PFSK-1 (cell line): ENCODE data around the gene CCND2.

Experiments
- FOXP2 ChIP-seq: optimal IDR thresholded peaks from 2 replicates; pipeline ENCODE3; 2011; ENCODE audit warnings: borderline replicate concordance, control low read depth, inconsistent platforms; ENCODE audit not compliant: insufficient read depth; ENCODE audit errors: extremely low read length, extremely low read depth
- REST ChIP-seq, 2 experiments: IDR thresholded peaks; 2 replicates each; pipeline versions ENCODE4 v1.6.1 to v1.8.0; 2011 to 2012; ENCODE audit warnings: low read depth in 2 of 2, low read length in 2 of 2, control low read depth in 1 of 2, inconsistent platforms in 1 of 2, mild to moderate bottlenecking in 1 of 2, moderate library complexity in 1 of 2; ENCODE audit not compliant: insufficient read depth in 1 of 2
- TAF1 ChIP-seq: IDR thresholded peaks from 2 replicates; pipeline ENCODE4 v1.6.1; 2012; ENCODE audit warnings: low read length, control low read depth, borderline replicate concordance; ENCODE audit not compliant: insufficient read depth

GRCh38 chr12:4224206-4224889 is 49.2 kb upstream of the CCND2 start:
- TF ChIP-seq REST (IDR thresholded peaks at IDR 0.05; ENCODE audit: insufficient read depth in 1 of 2, low read depth in 2 of 2, low read length in 2 of 2) (no peak), FOXP2 (no peak), TAF1 (no peak)
